Right lobe of liver (tissue), 6 donors: ENCODE results near the gene ADAMTSL2. TPM values are rescaled to one million over a fixed set of nuclear protein-coding genes. Genes with fewer than 3 reads are reported as not detected.

Experiments
- ATAC-seq, 4 donors: fragments of 200-7000 bp; cut with Tn5 transposase; one replicate each; pipeline ENCODE4 v1.9.1; 2020; ENCODE audit warnings: mild to moderate bottlenecking in 4 of 4, moderate library complexity in 4 of 4
- DNase-seq, 3 donors: peaks; one replicate each; pipeline ENCODE4 v3.0.0-alpha.2; 2020
- H3K27ac ChIP-seq, 3 donors: fragments of 200-600 bp; one replicate each; pipeline ENCODE4 v1.8.0; 2022
- H3K27me3 ChIP-seq, 2 donors: fragments of 200-600 bp; one replicate each; pipeline ENCODE4 v1.8.0; 2022
- H3K36me3 ChIP-seq, 4 donors: fragments of 200-600 bp; sonication (generic) in 1 of 4; one replicate each; pipeline versions ENCODE4 v1.5.1 to v1.8.0; 2017 to 2022; ENCODE audit warnings: control low read depth in 1 of 4
- H3K4me1 ChIP-seq, 4 donors: fragments of 200-600 bp; sonication (generic) in 1 of 4; one replicate each; pipeline versions ENCODE4 v1.5.1 to v1.8.0; 2017 to 2022; ENCODE audit warnings: control low read depth in 1 of 4
- H3K4me3 ChIP-seq, 3 donors: fragments of 200-600 bp; one replicate each; pipeline ENCODE4 v1.8.0; 2022
- H3K9me3 ChIP-seq, 4 donors: fragments of 200-600 bp; sonication (generic) in 1 of 4; one replicate each; pipeline versions ENCODE4 v1.5.1 to v1.8.0; 2017 to 2022; ENCODE audit warnings: control low read depth in 1 of 4
- POLR2A ChIP-seq: fragments of 450-650 bp; IDR thresholded peaks from one replicate; pipeline ENCODE4 v1.6.1; 2017; ENCODE audit warnings: antibody characterized with exemption, mild to moderate bottlenecking
- WGBS: methylation state at CpG from one replicate; pipeline ENCODE4 v1.1.6; 2018; ENCODE audit warnings: low coverage, low lambda C conversion rate; ENCODE audit not compliant: insufficient coverage; ENCODE audit errors: missing lambda C conversion rate; 5-methylcytosine and 5-hydroxymethylcytosine counted together
- intact Hi-C, 2 donors: fragments of 100-400 bp; cut with DNase I; formaldehyde crosslinking; loops; one replicate each; pipeline versions ENCODE4 v1.11.2 to v1.14.1; 2022
- total RNA-seq, 6 experiments: library from RNA; depleted of rRNA in 2 of 6; stranded (reverse); fragments of >200 nt in 2 of 6; fragmentation: NEBNext Ultra II Directional in 3 of 6; extraction: Animal tissue kit (Norgen Biotek cat#: 25700) in 3 of 6; gene quantifications; one replicate each; pipeline versions ENCODE4 v1.1.0 to v1.2.4, GENCODE V29; 2016 to 2023
- TF ChIP-seq, protein P1 (sequence below), 4 donors: fragments of 200-600 bp in 3 of 4; fragments of 450-650 bp in 1 of 4; IDR thresholded peaks; one replicate each; pipeline versions ENCODE4 v1.5.1 to v1.8.0; 2016 to 2022; ENCODE audit warnings: antibody characterized with exemption in 4 of 4, mild to moderate bottlenecking in 2 of 4
- donor health status: DM: no; HTN: yes; CAD: no.
- donor health status: DM: no; HTN: no; CAD: no.
- donor health status: DM: no; HTN: no; CAD: no.
- donor health status: DM: no; HTN: yes; CAD: no.
- donor health status: DM: no; HTN: yes; CAD: no.

The ADAMTSL2 gene
- total RNA-seq, 6 experiments from 2014 or later, result 9.2 to 24.8 (median 12.7) TPM

DNA sequence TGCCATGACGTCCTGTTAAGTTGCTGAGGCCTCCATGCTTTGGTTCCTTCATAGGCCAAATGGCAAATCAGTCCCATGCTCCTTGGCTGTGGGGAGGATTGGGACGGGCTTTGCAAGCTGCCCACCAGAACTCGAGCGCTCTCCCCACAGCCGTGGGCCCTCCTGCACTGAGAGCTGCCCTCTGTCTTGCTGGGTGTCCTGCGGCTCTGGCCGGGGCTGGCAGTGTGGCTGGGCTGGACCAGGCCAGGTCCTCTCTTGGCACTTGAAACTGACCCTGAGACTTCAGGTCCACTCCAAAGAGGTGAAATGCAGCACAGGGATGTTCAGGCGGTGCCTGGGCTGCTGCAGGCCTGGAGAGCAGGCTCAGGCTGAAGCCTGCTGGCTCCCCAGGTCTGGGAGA lies 16.8 kb upstream of the ADAMTSL2 start:
- ATAC-seq (no peak), DNase-seq (no peak)
- H3K4me3 ChIP-seq, result no peak overlapping the region
- H3K36me3 ChIP-seq, result no peaks in the 10 kb centered on the region
- 87% methylated on average over 3 of the region's 8 CpGs for WGBS
- H3K27me3 ChIP-seq, result no peaks in the 10 kb centered on the region
- peaks cover 0 to 28% (median 9%) of the 10 kb centered on the region in 4 donors for H3K4me1 ChIP-seq
- no peaks in the 10 kb centered on the region for H3K9me3 ChIP-seq
- no peak for TF ChIP-seq POLR2A
- TF ChIP-seq, protein P1, sequence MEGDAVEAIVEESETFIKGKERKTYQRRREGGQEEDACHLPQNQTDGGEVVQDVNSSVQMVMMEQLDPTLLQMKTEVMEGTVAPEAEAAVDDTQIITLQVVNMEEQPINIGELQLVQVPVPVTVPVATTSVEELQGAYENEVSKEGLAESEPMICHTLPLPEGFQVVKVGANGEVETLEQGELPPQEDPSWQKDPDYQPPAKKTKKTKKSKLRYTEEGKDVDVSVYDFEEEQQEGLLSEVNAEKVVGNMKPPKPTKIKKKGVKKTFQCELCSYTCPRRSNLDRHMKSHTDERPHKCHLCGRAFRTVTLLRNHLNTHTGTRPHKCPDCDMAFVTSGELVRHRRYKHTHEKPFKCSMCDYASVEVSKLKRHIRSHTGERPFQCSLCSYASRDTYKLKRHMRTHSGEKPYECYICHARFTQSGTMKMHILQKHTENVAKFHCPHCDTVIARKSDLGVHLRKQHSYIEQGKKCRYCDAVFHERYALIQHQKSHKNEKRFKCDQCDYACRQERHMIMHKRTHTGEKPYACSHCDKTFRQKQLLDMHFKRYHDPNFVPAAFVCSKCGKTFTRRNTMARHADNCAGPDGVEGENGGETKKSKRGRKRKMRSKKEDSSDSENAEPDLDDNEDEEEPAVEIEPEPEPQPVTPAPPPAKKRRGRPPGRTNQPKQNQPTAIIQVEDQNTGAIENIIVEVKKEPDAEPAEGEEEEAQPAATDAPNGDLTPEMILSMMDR (IDR thresholded peaks at IDR 0.05), result no peak
- intact Hi-C loops, result no loop called here
- no peak overlapping the region for H3K27ac ChIP-seq

DNA sequence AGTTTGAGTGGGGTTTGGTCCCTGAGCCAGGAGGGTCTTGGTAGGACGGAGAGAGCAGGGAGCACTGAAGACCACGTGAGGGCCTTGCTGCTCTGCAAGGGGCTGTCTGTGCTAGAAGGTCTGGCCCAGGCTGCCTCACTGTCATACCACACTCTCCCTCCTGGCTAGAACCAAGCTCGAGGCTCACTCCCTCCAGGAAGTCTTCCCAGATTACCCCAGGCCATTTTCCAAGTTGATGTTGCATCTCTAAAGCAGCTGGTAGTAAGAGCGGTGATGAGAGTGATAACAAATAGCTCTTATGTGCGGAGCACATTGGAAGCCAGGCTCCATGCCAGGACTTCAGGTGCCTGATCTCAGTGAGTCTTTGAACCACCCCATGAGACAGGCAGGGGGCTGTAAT lies 16.3 kb upstream of the ADAMTSL2 start:
- no peak for ATAC-seq
- TF ChIP-seq POLR2A, result no peak
- no peaks in the 10 kb centered on the region for H3K27me3 ChIP-seq

DNA sequence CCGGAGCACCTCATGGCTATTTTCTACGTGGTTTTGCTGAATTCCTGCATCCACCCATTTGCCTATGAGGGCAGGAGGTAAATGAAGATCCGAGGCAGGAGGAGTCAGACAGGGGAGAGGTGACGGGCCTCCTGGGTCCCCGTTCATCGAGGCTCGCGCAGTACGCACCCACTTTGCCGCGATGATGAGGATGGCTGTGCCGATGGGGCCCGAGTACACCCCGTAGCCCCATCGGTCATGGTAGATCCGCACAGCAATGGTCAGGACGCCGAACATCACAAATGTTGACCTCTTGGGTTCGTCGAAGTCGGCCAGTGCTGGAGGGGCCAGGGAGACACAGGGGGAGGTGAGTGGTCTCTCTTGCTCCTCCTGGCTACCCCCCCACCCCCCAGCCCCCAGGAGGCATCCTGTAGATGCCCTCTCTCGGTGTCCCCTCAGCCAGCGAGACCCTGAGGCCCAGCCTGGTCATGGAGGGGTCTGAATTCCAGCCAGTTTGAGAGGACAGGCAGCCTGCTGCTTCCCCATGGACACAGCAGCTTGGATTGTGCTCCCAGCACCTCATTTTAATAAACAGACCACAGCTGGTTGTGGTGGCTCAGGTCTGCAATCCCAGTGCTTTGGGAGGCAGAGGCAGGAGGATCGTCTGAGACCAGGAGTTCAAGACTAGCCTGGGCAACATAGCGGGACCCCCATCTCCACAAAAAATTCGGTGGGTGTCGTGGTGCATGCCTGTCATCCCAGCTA lies 15.6 kb upstream of the ADAMTSL2 start:
- H3K27me3 ChIP-seq, result no peaks in the 10 kb centered on the region
- DNase-seq (no peak), ATAC-seq (no peak)
- no peaks in the 10 kb centered on the region for H3K36me3 ChIP-seq
- 93% methylated on average over 12 of the region's 27 CpGs for WGBS
- H3K4me3 ChIP-seq, result no peak overlapping the region
- no peak overlapping the region for H3K27ac ChIP-seq
- peaks cover 0 to 28% (median 9%) of the 10 kb centered on the region in 4 donors for H3K4me1 ChIP-seq
- TF ChIP-seq, protein P1 (IDR thresholded peaks at IDR 0.05), result no peak
- TF ChIP-seq POLR2A, result no peak
- intact Hi-C loops, result no loop called here
- H3K9me3 ChIP-seq, result no peaks in the 10 kb centered on the region

More for the DNA sequence above, 16.3 kb upstream of the ADAMTSL2 start:
- DNase-seq, result no peak
- intact Hi-C loops, result no loop called here
- H3K4me3 ChIP-seq, result no peak overlapping the region
- WGBS, result no CpG with 5 or more reads among the region's 5 CpGs
- no peaks in the 10 kb centered on the region for H3K36me3 ChIP-seq
- no peaks in the 10 kb centered on the region for H3K9me3 ChIP-seq
- peaks cover 0 to 28% (median 9%) of the 10 kb centered on the region in 4 donors for H3K4me1 ChIP-seq
- no peak overlapping the region for H3K27ac ChIP-seq

DNA sequence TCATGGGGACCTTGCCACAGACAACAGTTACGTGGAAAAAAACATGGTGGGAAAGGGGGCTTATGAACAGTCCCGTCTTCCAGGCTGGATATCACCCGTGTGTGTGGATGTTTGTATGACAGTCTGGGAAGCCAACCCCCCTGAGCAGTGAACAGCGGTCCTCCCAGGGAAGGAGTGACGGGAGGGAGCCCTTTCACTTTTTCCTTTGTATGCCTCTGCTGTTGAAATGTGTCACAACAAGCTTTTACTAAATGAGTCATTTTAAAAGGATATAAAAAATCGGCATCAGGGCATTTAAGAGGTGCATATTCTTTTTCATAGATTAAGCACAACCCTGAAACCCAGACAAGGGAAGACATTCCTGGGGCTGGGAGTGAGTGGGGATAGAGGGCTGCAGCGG lies 14.8 kb upstream of the ADAMTSL2 start:
- ATAC-seq, result peak in 1 of 4 donors; percentile 2
- no peaks in the 10 kb centered on the region for H3K9me3 ChIP-seq

More for the DNA sequence above, 14.8 kb upstream of the ADAMTSL2 start:
- TF ChIP-seq POLR2A, result no peak
- TF ChIP-seq, protein P1 (IDR thresholded peaks at IDR 0.05), result no peak
- H3K4me1 ChIP-seq, result peaks cover 0 to 28% (median 9%) of the 10 kb centered on the region in 4 donors
- intact Hi-C loops, result loop anchor here (10.0 kb wide), 2 partner anchors 65 to 215 kb away; partner anchors contain the start of gene SARDH (in 1 of the 2)
- no peak overlapping the region for H3K4me3 ChIP-seq
- WGBS, result 82% methylated on average over 4 of the region's 7 CpGs
- no peaks in the 10 kb centered on the region for H3K27me3 ChIP-seq
- no peak overlapping the region for H3K27ac ChIP-seq
- H3K36me3 ChIP-seq, result no peaks in the 10 kb centered on the region
- DNase-seq, result no peak
